ENCODE data around the gene SMYD2. TPM values are rescaled to one million over a fixed set of nuclear protein-coding genes. Genes with fewer than 3 reads are reported as not detected.

The SMYD2 gene
- polyA plus RNA-seq, 3 donors: 14.2 to 28.4 (median 23.6) TPM

DNA sequence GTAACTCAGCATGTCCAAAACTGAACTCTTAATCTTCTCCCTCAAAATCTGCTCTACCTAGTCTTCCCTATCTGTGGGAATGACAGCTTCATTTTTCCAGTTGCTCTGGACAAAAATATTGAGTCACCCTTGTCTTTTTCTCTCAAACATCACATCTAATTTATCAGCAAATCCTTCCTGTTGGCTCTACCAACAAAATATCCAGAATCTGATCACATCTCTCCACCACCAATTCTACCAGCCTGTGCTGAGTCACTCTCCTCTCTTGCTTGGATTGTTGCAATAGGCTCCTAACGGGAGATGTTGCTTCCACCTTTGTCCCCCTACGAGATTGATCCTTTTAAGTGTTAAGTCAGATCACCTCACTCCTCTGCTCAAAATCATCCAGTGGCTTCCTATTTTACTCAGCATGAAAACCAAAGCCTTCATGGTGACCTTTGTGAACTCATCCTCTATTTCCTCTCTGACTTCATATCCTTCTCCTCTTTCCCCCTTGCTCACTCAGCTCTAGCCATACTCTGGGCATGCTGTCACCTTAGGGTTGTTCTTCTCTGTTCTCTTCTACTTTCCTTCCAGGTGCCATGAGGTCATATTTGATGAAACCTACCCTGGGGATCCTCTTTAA is 21.5 kb upstream of the SMYD2 start:
- H3K36me3 Mint-ChIP-seq: no peaks in the 10 kb centered on the region
- no peaks in the 10 kb centered on the region for H3K4me1 ChIP-seq (ENCODE audit: control insufficient read depth in 1 of 2, insufficient read depth in 2 of 2, low read length in 2 of 2)
- peaks cover 0 to 8% (median 2%) of the 10 kb centered on the region in 7 donors for H3K9me3 Mint-ChIP-seq
- no peak overlapping the region for H3K27ac Mint-ChIP-seq
- peaks cover 27 to 54% (median 33%) of the 10 kb centered on the region in 3 donors for H3K27me3 Mint-ChIP-seq (ENCODE audit: low read depth in 3 of 3)
- H3K9ac ChIP-seq (ENCODE audit: insufficient read depth, low read length, poor library complexity, severe bottlenecking): no peak overlapping the region
- no peaks in the 10 kb centered on the region for H3K79me2 ChIP-seq (ENCODE audit: insufficient read depth, low read length)
- no peak for TF ChIP-seq CTCF (IDR thresholded peaks at IDR 0.05)
- no peak overlapping the region for H3K4me3 ChIP-seq (replicated peaks in 1 of 3; ENCODE audit: low read depth in 2 of 3, low read length in 3 of 3)
- DNase-seq: no peak
- H3K27me3 ChIP-seq (ENCODE audit: control insufficient read depth in 2 of 2, insufficient read depth in 2 of 2, low read length in 2 of 2): peaks cover 39 to 41% of the 10 kb centered on the region in 2 donors
- intact Hi-C loops (cut with micrococcal nuclease): no loop called here
- H4K20me1 ChIP-seq (ENCODE audit: insufficient read depth, low read length): no peaks in the 10 kb centered on the region
- no peak overlapping the region for H3K4me2 ChIP-seq (replicated peaks; ENCODE audit: extremely low read depth, low read length, poor library complexity, severe bottlenecking)
- 33% methylated on average over 2 of the region's 2 CpGs for WGBS (ENCODE audit: insufficient coverage)
- peaks cover 0 to 2% of the 10 kb centered on the region in 2 donors for H3K9me3 ChIP-seq (replicated peaks in 1 of 2; ENCODE audit: control insufficient read depth in 1 of 2, insufficient read depth in 1 of 2, low read length in 2 of 2)
- H3K4me1 Mint-ChIP-seq: peaks cover 15% of the 10 kb centered on the region
- H3K36me3 ChIP-seq (replicated peaks in 1 of 2; ENCODE audit: control insufficient read depth in 1 of 2, insufficient read depth in 2 of 2, low read length in 2 of 2): no peaks in the 10 kb centered on the region
- no peak overlapping the region for H3K27ac ChIP-seq (ENCODE audit: low read depth in 1 of 2, low read length in 2 of 2)
- H2AFZ ChIP-seq (ENCODE audit: insufficient read depth, low read depth, low read length, poor library complexity, severe bottlenecking): no peak overlapping the region
- peak overlapping the region in 1 of 2 donors; percentile 2 for H3K4me3 Mint-ChIP-seq

DNA sequence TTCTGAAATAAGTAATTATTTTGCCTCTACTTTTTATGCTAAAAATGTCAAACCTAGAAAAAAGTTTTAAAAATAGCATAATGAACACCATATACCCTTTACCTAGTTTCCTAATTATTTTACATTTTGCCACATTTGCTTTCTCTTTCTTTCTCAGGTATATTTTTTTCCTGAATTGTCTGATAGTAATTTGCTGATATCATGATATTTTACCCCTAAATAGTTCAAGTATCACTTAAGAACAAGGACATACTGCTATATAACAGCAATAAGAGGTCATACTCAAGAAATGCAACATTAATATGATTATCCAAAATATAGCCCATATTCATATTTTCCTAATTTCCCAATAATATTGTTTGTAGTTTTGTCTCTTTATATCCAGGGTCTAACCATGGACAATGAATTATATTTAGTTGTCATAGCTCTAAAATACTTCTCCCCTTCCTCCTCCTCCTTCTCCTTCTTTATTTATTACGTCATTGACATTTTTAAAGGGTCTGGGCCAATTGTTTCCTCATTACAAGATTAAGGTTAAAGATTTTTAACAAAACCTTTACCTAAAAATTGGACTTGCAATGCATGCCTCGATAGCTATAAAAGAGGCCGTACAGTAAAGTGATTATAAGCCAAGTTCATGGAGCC is 20.3 kb upstream of the SMYD2 start:
- no peaks in the 10 kb centered on the region for H3K36me3 Mint-ChIP-seq
- Histone ChIP-seq H3K9ac (ENCODE audit: insufficient read depth, low read length, poor library complexity, severe bottlenecking) (no peak overlapping the region), H4K20me1 (ENCODE audit: insufficient read depth, low read length) (no peaks in the 10 kb centered on the region), H3K27me3 (ENCODE audit: control insufficient read depth in 2 of 2, insufficient read depth in 2 of 2, low read length in 2 of 2) (peaks cover 46 to 53% of the 10 kb centered on the region in 2 donors), H3K9me3 (replicated peaks in 1 of 2; ENCODE audit: control insufficient read depth in 1 of 2, insufficient read depth in 1 of 2, low read length in 2 of 2) (peaks cover 0 to 2% of the 10 kb centered on the region in 2 donors), H3K4me1 (ENCODE audit: control insufficient read depth in 1 of 2, insufficient read depth in 2 of 2, low read length in 2 of 2) (no peaks in the 10 kb centered on the region), H3K4me3 (replicated peaks in 1 of 3; ENCODE audit: low read depth in 2 of 3, low read length in 3 of 3) (no peak overlapping the region), H3K36me3 (replicated peaks in 1 of 2; ENCODE audit: control insufficient read depth in 1 of 2, insufficient read depth in 2 of 2, low read length in 2 of 2) (no peaks in the 10 kb centered on the region), H3K4me2 (replicated peaks; ENCODE audit: extremely low read depth, low read length, poor library complexity, severe bottlenecking) (no peak overlapping the region), H3K27ac (ENCODE audit: low read depth in 1 of 2, low read length in 2 of 2) (no peak overlapping the region), H2AFZ (ENCODE audit: insufficient read depth, low read depth, low read length, poor library complexity, severe bottlenecking) (no peak overlapping the region), H3K79me2 (ENCODE audit: insufficient read depth, low read length) (no peaks in the 10 kb centered on the region)
- 100% methylated on average over 1 of the region's 3 CpGs for WGBS (ENCODE audit: insufficient coverage)
- intact Hi-C loops (cut with micrococcal nuclease): loop anchor here (1.0 to 5.0 kb wide), 2 partner anchors 67 to 68 kb away; no protein-coding TSS in a partner anchor
- H3K27me3 Mint-ChIP-seq (ENCODE audit: low read depth in 3 of 3): peaks cover 34 to 59% (median 43%) of the 10 kb centered on the region in 3 donors
- H3K4me1 Mint-ChIP-seq: peaks cover 15% of the 10 kb centered on the region
- no peak for TF ChIP-seq CTCF (IDR thresholded peaks at IDR 0.05)
- H3K9me3 Mint-ChIP-seq: peaks cover 0 to 3% (median 2%) of the 10 kb centered on the region in 7 donors
- H3K4me3 Mint-ChIP-seq: no peak overlapping the region
- no peak overlapping the region for H3K27ac Mint-ChIP-seq
- DNase-seq: no peak

Measured in CD14-positive monocyte (primary cell).